Kidney epithelial cell (primary cell): ENCODE measurements around the gene ZBTB7B. TPM values are rescaled to one million over a fixed set of nuclear protein-coding genes. Genes with fewer than 3 reads are reported as not detected.
"Not testable (repeated sequence)": the region's sequence is repeated elsewhere in the genome, so short reads cannot be mapped to it uniquely, and the experiment has no call there.

Experiments used
- DNase-seq: peaks from one replicate; pipeline ENCODE4 v3.0.0-alpha.2; 2010; ENCODE audit warnings: low read depth
- H3K27me3 ChIP-seq: 2 replicates; pipeline ENCODE4 v1.6.0; 2011; ENCODE audit warnings: low read length; ENCODE audit not compliant: control insufficient read depth, insufficient read depth
- H3K36me3 ChIP-seq: 2 replicates; pipeline ENCODE4 v1.5.1; 2011; ENCODE audit warnings: low read length; ENCODE audit not compliant: control insufficient read depth, insufficient read depth
- H3K4me3 ChIP-seq: 2 replicates; pipeline ENCODE4 v1.5.1; 2011; ENCODE audit warnings: low read depth, mild to moderate bottlenecking, control low read depth, low read length
- CTCF ChIP-seq: IDR thresholded peaks from 2 replicates; pipeline ENCODE4 v1.5.1; 2011; ENCODE audit warnings: mild to moderate bottlenecking, moderate library complexity, low read length, control low read depth, inconsistent platforms; ENCODE audit not compliant: insufficient read depth, poor library complexity, severe bottlenecking
- total RNA-seq: library from RNA; depleted of rRNA; stranded (reverse); fragments of >200 nt; gene quantifications from 2 replicates; pipeline ENCODE4 v1.2.3, GENCODE V29; 2015

ZBTB7B gene
- total RNA-seq, 1 donor from 2014 or later, result 28.0 TPM

- H3K27me3 ChIP-seq, result no peaks in the 10 kb centered on the region
Measured at GRCh38 chr1:154974102-154974807, 28.3 kb upstream of the ZBTB7B start, which contains the start of gene CKS1B. Gene CKS1B (plus strand): TSS chr1:154974681. CDS start chr1:154974746, 65 bp downstream.

GRCh38 chr1:154974808-154975408 is 27.7 kb upstream of the ZBTB7B start:
- TF ChIP-seq CTCF, result no peak
- no peaks in the 10 kb centered on the region for H3K27me3 ChIP-seq

More at GRCh38 chr1:154974102-154974807, 28.3 kb upstream of the ZBTB7B start, which contains the start of gene CKS1B:
- TF ChIP-seq CTCF, result no peak
- DNase-seq, result peak; percentile 100
- Histone ChIP-seq H3K36me3 (no peaks in the 10 kb centered on the region), H3K4me3 (peak within 1 kb of the TSS; percentile 62)

GRCh38 chr1:154975409-154976059 is 27.1 kb upstream of the ZBTB7B start:
- TF ChIP-seq CTCF, result no peak
- Histone ChIP-seq H3K27me3 (no peaks in the 10 kb centered on the region), H3K36me3 (no peaks in the 10 kb centered on the region), H3K4me3 (peak overlapping the region; percentile 55)
- DNase-seq, result no peak

More at GRCh38 chr1:154974808-154975408, 27.7 kb upstream of the ZBTB7B start:
- DNase-seq, result no peak
- H3K4me3 ChIP-seq, result peak overlapping the region; percentile 55
- H3K36me3 ChIP-seq, result no peaks in the 10 kb centered on the region

GRCh38 chr1:154977762-154978161 is 24.8 kb upstream of the ZBTB7B start:
- not testable (repeated sequence) for H3K4me3 ChIP-seq, H3K36me3 ChIP-seq, H3K27me3 ChIP-seq, DNase-seq

GRCh38 chr1:154978360-154978759 is 24.2 kb upstream of the ZBTB7B start:
- DNase-seq, result no peak

More at GRCh38 chr1:154978360-154978759, 24.2 kb upstream of the ZBTB7B start:
- Histone ChIP-seq H3K27me3 (no peaks in the 10 kb centered on the region), H3K4me3 (no peak overlapping the region), H3K36me3 (no peaks in the 10 kb centered on the region)
- TF ChIP-seq CTCF, result no peak
